SKM-1 treated with dmso at 0.1 percent for 144 hours (cell line): ENCODE data around the gene VWF.
"Not testable (repeated sequence)": the region's sequence is repeated elsewhere in the genome, so short reads cannot be mapped to it uniquely, and the experiment has no call there.

Experiments used
- DNase-seq: peaks from one replicate; lab custom pipeline; 2025; ENCODE audit not compliant: unreplicated experiment; lab: John Stamatoyannopoulos, UW

Gene VWF

GRCh38 chr12:6146509-6146908 is 22.0 kb upstream of the VWF start:
- no peak for DNase-seq

GRCh38 chr12:6145564-6145963 is 21.1 kb upstream of the VWF start:
- DNase-seq, result no peak

GRCh38 chr12:6143303-6143675 is 18.8 kb upstream of the VWF start:
- DNase-seq, result no peak

GRCh38 chr12:6142368-6143302 is 18.2 kb upstream of the VWF start:
- DNase-seq, result not testable (repeated sequence)

- not testable (repeated sequence) for DNase-seq
Observed at GRCh38 chr12:6141731-6142367, 17.4 kb upstream of the VWF start.

- DNase-seq, result peak; percentile 71
Observed at GRCh38 chr12:6140651-6141447, 16.4 kb upstream of the VWF start.

- DNase-seq, result no peak
Observed at GRCh38 chr12:6135071-6135470, 10.6 kb upstream of the VWF start.

- no peak for DNase-seq
Observed at GRCh38 chr12:6133642-6134041, 9.2 kb upstream of the VWF start.

- no peak for DNase-seq
Observed at GRCh38 chr12:6132496-6132895, 8.0 kb upstream of the VWF start.

- no peak for DNase-seq
Observed at GRCh38 chr12:6125310-6125608, 789 bp upstream of the VWF start.

GRCh38 chr12:6123258-6123657 is 1.2 kb downstream of the VWF start:
- DNase-seq, result no peak

GRCh38 chr12:6122201-6122600 is 2.3 kb downstream of the VWF start:
- DNase-seq, result no peak

GRCh38 chr12:6120796-6121473 is 3.5 kb downstream of the VWF start:
- DNase-seq, result no peak

- no peak for DNase-seq
Observed at GRCh38 chr12:6118891-6119568, 5.4 kb downstream of the VWF start.

GRCh38 chr12:6116471-6117021 is 7.9 kb downstream of the VWF start:
- no peak for DNase-seq

GRCh38 chr12:6115389-6115788 is 9.1 kb downstream of the VWF start:
- DNase-seq, result no peak

- no peak for DNase-seq
Observed at GRCh38 chr12:6114476-6114870, 10.0 kb downstream of the VWF start.

GRCh38 chr12:6113691-6114475 is 10.6 kb downstream of the VWF start:
- no peak for DNase-seq

GRCh38 chr12:6112004-6112403 is 12.5 kb downstream of the VWF start:
- no peak for DNase-seq

GRCh38 chr12:6110006-6110405 is 14.5 kb downstream of the VWF start:
- DNase-seq, result no peak
